GM19468 (cell line): Measurements from ENCODE around the gene FRAT2.
"Not testable (repeated sequence)": the region's sequence is repeated elsewhere in the genome, so short reads cannot be mapped to it uniquely, and the experiment has no call there.

Experiments used
- ATAC-seq: cut with Tn5 transposase; IDR thresholded peaks from one replicate; pipeline ENCODE4 v1.9.1; 2021; ENCODE audit warnings: mild to moderate bottlenecking, moderate library complexity, moderate number of reproducible peaks; ENCODE audit not compliant: unreplicated experiment; ENCODE audit errors: extremely low read depth

Gene FRAT2

DNA sequence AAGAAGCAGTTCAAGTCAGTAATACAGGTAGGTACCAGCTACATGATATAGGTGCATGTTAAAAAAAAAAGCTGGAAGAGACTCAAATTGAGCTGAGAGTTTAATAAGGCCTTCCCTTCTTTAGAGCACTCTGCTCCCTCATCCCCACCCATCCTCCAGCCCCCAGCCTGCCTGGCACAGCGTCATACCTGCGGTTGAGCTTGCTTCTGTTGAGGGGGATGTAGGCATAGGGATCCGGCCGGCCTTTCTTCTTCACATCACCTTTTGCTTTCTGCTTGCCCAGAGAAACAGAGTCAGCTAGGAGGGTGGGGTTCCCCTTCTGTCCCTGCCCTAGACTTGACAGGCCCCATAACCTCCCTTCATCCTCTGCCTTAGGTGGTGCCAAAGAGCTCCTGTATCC is 23.8 kb upstream of the FRAT2 start:
- no peak for ATAC-seq

DNA sequence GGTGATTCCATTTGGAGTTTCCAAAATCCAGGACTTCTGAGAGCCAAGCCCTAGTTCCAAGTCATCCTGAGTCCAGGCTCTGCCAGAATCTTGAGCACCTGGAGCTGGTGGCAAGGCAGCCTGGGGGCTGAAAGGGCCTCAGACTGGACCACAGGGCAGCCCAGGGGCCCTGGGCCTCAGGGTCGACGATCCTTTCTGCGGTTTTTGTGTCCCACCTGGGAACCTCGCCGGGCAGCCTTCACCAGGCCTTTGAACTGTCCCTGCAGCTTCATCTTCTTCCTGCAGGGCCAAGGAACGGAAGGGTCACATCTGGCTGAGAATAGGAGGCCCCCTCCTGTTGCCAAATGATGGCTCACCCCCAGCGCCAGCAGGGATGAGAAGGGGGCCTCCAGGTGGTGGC is 22.4 kb upstream of the FRAT2 start:
- ATAC-seq = no peak

DNA sequence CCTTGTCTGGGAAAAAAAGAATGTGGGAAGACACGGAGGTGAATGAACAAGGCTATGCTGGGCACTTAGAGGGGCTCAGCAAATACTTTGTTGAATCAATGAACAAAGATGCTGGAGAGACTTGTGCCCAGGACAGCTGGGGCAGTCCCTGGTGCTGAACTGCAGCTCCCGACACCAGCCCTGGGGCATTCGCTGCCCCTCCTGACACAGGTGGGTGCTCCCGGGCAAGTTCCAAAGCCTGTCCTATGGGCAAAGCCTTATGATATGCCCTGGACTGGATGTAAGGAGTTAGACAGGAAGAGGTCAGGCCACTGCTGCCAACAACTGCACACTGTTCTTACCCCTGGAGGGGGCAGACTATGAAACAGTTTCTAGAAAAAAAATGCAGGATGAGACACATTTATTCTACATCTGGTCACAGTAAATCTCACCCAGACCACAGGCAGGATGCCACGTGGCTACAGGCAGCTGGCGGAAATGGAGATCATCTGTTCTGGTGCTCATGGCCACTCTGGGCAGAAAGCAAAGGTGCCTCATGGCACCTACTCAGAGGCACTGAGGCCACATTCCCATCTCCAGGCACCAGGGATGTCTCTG is 21.9 kb upstream of the FRAT2 start:
- no peak for ATAC-seq

DNA sequence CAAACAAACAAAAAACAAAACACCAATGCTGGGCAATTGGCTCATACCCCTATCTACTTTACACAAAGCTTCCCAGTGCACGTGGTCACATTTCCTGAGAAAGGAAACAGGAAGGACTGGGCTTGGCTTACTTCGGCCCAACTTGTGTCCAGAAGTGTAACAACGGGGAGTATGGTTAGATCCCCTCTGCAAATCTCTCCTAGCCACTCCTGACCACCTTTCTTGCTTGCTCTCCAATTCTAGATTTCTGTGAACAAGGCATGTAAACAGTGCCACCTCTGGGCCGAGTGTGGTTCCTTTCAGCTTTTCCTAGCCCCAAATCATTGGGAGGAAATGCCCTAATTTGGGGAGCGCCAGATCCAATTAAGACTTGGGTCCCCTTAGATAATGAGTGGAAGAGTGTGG is 21.0 kb upstream of the FRAT2 start:
- no peak for ATAC-seq

DNA sequence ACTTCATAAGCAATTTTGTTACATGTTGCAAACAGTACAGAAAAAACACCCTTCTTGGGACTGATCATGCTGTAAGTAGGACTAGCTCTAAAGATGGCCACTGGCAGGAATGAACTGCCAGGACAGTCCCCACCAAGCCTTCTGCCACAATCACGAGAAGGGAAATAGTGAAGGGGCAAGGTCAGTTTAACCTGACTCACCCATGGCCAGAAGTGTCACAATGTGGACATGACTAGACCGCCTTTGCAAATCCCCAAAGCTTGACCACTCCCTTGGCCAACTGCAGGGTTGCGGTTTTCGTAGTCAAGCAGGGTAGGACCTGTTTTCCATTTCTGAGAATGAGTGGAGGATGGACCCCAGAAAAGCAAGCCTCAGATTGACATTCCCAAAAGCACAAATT is 19.4 kb upstream of the FRAT2 start:
- ATAC-seq = no peak

DNA sequence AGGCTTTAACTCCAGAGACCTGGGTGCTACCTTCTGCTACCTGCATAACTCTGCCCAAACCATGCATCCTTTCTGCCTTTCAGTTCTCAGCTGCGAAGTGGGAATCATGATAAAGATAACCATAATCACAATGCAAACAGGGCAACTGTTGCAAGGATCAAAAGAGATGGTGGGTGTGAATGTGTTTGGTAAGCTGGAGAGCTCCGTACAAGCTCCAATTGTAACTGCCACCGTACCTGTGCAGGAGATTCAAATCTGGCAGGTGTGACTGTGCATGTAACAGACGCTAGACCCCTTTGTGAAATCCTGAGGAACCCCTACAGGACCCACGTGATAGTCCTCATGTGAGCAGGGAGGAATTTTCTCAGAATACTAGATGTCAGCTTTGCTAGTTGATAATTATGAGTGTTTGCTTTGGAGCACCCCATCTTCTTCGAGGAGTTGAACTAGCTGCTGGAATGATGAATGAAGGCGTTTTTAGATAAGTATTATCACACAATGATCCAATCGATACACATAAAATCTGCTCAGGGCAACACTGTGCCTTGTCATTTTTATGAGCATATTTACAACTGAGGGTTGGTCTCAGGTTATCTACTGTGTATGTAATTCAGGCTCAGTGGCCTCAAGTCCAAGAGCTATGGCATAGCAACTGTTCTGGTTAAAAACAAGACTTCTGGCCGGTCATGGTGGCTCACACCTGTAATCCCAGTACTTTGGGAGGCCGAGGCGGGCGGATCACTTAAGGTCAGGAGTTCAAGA is 15.4 kb upstream of the FRAT2 start:
- ATAC-seq = no peak

DNA sequence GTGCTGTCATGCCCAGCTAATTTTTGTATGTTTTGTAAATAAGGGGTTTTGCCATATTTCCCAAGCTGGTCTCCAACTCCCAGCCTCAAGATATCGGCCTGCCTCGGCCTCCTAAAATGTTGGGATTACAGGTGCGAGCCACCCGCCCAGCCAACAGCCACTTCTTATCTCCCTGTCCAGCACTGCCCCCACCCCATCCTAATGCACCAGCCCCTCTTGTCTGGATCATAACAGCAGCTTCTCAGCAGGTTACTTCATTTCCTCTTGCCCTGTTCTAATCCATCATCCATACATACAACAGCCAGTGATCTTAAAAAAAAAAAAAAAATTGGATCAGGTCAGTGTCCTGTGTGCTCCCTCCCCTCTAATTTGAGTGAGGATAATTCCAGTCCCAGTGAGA is 12.8 kb upstream of the FRAT2 start:
- no peak for ATAC-seq

DNA sequence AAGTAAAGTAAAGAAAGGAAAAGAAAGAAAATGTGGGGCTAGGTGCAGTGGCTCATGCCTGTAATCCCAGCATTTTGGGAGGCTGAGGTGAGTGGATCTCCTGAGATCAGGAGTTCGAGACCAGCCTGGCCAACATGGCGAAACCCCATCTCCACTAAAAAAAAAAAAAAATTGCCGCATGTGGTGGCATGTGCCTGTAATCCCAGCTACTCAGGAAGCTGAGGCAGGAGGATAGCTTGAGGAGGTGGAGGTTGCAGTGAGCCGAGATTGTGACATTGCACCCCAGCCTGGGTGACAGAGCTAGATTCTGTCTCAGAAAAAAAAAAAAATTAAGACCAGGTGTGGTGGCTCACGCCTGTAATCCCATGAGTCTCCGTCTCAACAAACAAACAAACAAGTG is 9.1 kb upstream of the FRAT2 start:
- not testable (repeated sequence) for ATAC-seq

DNA sequence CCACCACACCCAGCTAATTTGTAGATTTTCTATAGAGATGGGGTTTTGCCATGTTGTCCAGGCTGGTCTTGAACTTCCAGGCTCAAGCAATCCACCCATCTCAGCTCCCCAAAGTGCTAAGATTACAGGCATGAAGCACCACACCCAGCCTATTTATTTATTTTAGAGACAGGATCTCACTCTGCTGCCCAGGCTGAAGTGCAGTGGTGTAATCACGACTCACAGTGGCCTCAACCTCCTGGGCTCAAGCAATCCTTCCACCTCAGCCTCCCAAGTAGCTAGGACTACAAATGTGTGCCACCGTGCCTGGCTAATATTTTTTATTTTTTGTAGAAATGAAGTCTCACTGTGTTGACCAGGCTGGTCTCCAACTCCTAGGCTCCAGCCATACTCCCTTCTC is 6.9 kb upstream of the FRAT2 start:
- ATAC-seq = no peak

DNA sequence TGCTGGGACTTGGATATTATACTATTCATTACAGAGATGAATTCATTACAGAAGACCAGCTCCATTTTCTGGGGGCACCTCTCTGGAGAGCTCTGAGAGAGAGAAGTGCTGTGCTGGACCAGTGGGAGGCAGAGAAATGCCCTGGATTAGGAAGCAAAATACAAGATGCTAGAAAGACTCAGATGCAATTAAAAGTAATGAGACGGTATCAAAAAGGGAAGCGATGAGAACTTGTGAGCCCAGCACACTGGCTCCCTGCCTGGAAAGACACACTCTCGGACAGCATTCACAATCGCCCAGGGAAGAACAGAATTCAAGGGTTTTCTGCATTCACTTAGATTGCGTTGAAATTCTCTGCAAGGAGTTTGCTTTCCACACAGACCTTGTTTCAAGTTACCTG is 3.5 kb upstream of the FRAT2 start:
- ATAC-seq = no peak

DNA sequence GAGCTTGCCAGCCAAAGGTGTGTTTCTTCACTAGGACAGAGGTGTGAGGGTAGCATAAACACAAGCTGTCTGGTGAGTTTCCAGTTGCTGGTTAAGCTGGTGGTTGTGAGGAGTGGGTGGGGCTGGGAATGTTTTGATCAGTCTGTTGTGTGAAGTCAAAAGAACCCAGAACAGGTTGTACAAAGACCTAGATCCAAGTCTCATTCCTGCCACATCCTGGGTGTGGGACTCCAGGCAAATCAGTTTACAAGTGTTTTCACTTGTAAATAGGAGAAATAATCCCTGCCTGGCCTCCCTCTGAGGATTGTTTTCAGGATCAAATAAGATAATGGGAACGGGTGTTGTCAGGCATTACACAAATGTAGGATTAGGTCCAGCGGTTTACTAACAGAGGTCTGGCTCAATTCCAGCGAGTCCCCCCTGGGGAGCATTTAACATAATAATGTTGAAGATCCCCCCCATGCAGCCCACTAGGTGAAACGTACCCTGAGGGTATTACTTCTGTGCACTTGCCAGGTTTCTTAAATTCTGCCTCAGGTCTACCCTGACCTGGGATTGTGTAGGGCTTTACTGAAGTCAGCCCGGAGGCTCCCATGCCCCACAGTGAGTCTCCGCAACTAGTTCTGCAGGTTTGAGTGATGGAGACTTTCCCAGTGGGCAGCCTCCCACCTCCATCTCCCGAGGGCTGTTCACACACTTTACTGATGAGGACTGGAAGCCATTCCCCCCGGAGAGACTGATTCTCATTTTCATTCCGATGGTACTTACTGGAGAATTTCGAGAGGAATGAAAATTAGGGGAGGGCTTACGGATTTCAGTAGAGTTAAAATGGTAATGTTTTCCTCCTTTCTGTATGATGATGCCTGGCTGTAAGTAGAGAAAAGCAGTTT is 2.7 kb upstream of the FRAT2 start:
- ATAC-seq = no peak

DNA sequence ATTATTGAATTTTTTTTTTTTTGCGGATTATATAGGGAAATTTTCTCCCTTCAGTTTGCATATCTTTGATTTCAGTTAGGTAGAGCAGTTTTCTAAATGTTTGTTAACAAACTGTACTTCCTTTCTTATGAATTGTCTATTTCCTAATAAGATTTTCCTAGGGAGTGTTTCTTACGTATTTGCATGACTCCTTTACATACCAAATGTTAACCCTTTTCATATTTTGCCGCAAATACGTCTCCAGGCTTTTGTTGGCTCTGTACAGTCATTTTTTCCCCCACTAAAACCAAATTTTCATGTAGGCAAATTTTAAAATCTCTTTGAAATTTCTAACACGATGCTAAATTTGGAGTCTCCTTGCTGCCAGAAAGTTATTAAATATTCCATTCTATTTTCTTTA is 1.9 kb upstream of the FRAT2 start:
- no peak for ATAC-seq

DNA sequence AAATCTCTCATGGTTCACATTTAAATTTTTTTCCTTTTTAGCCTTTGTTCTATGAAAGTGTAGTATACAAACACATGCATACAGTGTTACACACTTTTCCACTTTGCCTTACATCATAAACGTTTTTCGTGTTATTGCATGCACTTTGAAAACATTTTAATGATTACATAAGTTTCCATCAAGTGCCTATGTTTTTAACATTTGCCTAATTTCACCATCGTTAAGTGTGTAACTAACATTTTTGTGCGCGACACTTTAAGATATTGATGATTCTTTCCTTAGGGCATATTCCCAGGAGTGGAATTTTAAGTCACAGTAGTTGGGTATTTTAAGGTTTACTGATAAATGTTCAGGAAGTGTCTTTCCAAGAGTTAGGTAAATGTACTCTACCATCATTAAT is 1.5 kb upstream of the FRAT2 start:
- no peak for ATAC-seq

DNA sequence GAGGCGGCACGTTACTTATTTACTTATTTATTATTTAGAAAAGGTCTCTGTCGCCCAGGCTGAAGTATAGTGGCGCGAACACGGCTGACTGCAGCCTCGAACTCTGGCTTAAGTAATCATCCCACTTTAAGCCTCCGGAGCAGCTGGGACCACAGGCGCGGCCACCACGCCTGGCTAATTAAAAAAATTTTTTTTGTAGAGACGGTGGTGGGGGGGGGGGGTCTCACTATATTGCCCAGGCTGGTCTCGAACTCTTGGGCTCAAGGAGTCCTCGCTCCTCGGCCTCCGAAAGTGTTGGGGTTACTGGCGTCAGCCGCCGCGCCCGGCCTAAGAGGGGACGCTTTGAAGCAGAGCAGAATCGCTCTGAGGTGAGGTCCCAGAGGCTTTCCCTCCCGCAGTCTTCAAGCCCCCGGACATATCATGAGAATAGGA is 675 bp upstream of the FRAT2 start:
- ATAC-seq = no peak

DNA sequence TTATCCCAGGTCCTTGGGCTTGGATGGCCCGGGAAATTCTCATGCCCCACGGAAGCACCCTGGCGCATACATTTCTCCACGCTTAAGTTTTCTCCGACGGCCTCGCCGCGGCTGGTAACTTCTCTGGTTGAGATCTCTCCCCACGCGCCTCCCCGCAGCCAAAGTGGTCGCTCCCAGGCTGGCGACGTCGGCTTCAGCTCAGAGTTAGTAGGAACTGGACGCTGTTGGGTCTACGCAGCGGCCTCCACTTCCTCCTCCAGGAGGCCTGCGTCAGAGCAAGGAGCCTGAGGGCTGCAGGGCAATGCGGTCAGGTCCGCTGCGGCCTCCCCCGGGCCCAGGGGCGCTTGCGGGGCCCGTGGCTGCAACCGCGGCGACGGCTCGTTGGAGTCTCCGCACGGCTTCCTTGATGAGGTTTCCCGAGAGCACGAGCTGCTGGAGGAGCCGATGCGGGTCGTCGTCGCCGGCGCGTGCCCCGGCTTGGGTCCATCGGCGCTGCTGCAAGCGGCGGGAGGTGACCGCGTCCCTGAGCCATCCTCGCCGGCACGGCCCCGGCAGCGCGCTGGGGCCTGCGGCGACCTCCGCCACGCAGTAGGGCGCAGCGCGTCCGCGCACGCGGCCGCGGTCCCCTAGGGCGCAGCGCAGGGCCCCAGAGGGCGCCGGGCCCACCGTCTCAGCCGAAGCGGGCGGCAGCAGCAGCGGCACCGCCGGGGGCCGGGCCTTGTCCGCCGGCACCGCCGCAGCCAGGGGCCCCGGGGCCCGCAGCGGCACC is 744 bp downstream of the FRAT2 start:
- no peak for ATAC-seq

DNA sequence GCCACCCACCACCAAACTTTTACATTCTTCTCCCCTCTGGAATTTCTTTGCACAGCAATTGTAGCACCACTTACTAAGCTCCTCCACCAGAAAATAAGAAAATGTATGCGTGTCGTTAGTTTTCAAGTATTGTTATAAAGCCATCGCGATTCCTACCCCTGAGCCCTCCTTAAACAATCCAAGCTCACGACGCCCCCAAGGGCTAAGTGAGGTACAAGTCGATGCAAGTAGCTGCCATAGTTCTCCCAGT is 1.3 kb downstream of the FRAT2 start:
- no peak for ATAC-seq

DNA sequence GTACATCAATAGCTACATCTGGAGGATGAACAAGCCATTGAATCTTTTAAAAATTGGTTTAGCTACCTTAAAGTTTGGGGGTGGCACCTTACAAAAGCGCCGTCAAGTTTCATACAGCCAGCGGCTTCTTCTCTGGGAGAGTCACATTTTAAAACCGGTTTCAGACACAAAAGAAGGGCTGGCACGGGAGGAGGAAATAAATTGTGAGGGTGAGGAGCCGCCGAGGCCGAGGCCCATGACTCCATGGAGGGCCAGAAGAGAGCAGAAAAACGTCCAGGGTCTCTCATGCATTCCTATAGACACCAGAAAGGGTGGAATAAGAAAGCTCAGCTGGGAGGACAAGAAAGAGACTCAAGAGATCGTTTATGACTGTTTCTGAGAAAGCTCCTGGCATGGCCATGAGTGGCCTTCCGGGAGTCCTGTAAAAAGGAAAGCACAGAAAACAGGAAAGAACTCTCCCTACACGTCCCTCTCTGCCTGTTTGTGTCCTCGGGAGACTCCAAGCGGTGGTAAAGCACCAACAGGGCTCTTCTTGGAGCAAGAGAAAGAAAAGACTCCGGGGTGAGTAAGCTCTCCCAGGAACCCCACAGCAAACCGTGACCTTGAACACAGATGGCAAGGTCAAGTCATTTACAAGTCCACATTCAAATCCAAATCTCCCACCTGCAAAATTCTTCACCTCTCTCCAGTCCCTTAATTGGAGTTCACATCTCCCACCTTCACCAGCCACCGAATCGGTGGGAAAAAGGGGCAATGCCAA is 1.8 kb downstream of the FRAT2 start:
- no peak for ATAC-seq

DNA sequence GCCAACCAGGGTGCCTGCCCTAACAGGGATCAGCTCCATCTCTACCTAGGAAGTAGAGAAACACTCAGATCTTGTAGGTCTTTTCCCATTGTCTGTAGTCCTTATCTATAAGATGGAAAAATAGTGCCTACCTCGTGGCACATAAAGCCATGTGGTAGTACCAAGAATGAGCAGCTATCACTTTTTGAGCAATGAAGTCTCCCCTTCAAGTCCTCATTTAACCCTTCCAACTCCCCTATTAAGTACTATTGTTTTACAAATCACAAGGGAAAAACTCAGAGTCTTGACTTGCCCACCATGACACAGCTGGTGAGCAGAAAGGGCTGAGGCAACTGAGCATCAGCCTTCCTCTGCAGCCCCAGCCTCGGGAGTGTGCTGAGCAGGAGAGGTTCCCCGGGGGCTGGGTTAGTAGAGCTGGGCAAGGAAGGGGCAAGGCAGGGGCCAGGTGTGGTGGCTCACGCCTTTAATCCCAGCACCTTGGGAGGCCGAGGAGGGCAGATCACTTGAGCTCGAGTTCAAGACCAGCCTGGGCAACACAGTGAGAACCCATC is 3.3 kb downstream of the FRAT2 start:
- ATAC-seq = no peak

DNA sequence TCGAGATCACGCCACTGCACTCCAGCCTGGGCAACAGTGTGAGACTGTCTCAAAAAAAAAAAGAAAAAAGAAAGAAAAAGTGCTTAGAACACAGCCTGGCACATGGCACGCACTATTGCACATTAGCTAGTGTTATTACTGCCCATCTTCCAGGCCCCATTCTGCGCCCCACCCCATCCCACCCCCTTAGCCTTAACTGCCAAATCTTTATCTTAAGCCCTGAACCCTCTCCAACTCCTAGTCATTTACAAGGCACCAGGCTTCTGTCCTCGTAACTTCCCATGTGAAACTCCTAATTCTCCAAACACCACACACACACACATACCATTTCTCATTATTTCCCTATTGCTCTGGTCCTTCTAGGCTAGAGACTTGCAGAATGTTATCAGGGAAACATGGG is 4.8 kb downstream of the FRAT2 start:
- no peak for ATAC-seq
